ENCODE data around the gene ERBB4.

ERBB4 gene

DNA sequence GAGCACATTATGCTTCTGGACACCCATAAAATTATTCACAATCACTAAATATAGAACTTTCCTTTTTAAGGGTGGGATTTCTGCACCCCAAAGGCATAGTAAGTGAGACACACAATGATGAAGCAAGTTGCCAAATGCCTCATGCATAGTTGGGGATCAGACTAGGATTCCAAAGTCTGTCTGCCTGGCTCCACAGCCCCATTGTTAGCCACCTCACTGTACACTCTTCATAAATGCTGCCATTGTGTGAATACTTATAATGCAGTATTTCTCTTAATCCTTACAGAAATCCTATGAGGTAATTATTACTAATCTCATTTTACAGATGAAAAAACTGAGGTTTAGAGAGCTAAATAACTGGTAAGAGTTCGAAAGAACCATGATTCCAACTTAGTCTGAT is 738.6 kb downstream of the ERBB4 start:
- no peak overlapping the region for H3K4me3 ChIP-seq (replicated peaks in 1 of 2; ENCODE audit: low read depth in 2 of 2, low read length in 2 of 2)
- TF ChIP-seq, protein P1, sequence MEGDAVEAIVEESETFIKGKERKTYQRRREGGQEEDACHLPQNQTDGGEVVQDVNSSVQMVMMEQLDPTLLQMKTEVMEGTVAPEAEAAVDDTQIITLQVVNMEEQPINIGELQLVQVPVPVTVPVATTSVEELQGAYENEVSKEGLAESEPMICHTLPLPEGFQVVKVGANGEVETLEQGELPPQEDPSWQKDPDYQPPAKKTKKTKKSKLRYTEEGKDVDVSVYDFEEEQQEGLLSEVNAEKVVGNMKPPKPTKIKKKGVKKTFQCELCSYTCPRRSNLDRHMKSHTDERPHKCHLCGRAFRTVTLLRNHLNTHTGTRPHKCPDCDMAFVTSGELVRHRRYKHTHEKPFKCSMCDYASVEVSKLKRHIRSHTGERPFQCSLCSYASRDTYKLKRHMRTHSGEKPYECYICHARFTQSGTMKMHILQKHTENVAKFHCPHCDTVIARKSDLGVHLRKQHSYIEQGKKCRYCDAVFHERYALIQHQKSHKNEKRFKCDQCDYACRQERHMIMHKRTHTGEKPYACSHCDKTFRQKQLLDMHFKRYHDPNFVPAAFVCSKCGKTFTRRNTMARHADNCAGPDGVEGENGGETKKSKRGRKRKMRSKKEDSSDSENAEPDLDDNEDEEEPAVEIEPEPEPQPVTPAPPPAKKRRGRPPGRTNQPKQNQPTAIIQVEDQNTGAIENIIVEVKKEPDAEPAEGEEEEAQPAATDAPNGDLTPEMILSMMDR (IDR thresholded peaks at IDR 0.05; ENCODE audit: low read depth, low read length) = no peak
- no peak for DNase-seq (ENCODE audit: low read depth in 2 of 2)

DNA sequence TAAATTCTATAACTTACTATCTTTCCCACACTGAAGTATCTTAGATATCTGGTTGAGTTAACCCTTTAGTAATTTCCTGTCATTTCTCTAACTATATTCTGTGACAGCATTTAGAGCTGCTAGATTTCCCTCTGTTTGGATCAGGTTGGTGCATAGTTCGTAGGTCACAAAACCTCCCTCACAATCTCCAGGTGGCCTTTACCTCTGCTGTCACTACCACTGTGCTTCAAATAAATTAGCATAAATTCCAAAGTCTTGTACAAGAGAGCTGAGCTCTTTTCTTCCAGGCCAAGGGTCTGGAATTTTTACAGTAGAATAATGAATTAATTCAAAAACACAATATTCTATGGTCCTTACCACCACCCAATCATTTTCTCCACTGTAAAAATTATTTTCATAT is 739.7 kb downstream of the ERBB4 start:
- H3K4me3 ChIP-seq (replicated peaks in 1 of 2; ENCODE audit: low read depth in 2 of 2, low read length in 2 of 2) = no peak overlapping the region
- TF ChIP-seq, protein P1 (IDR thresholded peaks at IDR 0.05; ENCODE audit: low read depth, low read length) = no peak
- DNase-seq (ENCODE audit: low read depth in 2 of 2) = no peak

DNA sequence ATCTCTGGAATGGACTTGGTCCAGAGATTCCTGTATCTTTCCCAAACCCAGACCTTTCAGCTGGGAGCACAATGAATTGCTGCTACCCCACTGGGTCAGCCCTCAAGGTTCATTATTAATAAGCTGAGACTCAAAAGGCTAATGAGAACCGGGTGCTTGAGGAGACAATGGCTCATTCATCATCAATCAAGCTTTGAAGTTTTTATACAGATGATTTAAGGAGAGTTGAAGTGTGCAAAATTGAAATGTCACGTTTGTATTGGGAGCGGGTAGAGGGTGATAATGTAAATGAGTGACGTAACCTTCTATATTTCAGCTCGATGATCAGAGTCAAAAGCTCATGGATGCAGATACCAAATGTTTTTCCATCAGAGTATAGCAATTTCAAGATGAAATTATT is 744.9 kb downstream of the ERBB4 start:
- H3K4me3 ChIP-seq (replicated peaks in 1 of 2; ENCODE audit: low read depth in 2 of 2, low read length in 2 of 2) = no peak overlapping the region
- TF ChIP-seq, protein P1 (IDR thresholded peaks at IDR 0.05; ENCODE audit: low read depth, low read length) = no peak
- no peak for DNase-seq (ENCODE audit: low read depth in 2 of 2)

DNA sequence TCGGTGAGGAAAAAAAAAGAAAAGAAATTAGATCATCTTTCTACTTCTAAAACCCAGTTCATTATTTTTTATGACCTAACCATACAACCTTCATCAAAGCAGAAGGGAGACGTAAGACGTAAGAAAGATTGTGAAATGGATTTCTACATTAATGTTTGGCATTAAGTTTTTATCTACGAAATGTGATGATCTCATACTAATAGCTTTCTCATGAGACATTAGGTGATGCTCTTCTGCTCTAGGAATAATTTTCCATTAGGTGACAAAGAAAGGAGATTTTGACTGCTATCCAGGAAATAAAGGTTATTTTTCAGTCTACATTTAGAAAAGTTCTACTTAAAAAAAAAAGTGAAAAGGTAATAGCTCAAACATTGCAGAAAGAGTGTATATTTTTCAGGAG is 748.6 kb downstream of the ERBB4 start:
- DNase-seq (ENCODE audit: low read depth in 2 of 2) = no peak
- no peak overlapping the region for H3K4me3 ChIP-seq (replicated peaks in 1 of 2; ENCODE audit: low read depth in 2 of 2, low read length in 2 of 2)
- TF ChIP-seq, protein P1 (IDR thresholded peaks at IDR 0.05; ENCODE audit: low read depth, low read length) = no peak

DNA sequence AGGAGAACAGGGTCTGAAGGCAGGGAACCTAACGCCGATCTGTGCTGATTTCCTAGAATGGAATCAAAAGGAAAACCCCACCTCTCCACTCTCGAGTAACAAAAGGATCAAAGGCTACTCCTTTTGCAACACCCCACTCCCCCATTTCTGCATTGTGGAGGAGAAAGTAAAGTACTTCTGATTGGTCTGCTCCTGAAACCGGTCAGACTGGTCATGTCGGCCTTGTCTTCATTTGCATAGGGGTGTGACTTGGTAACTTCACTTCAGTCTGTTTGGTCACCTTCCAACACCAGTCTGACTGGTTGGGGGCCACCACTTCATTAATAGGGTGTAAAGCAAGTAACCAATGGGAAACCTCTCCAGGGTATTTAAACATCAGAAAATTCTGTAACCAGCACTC is 771.9 kb downstream of the ERBB4 start:
- no peak for DNase-seq (ENCODE audit: low read depth in 2 of 2)
- TF ChIP-seq, protein P1 (IDR thresholded peaks at IDR 0.05; ENCODE audit: low read depth, low read length) = no peak
- no peak overlapping the region for H3K4me3 ChIP-seq (replicated peaks in 1 of 2; ENCODE audit: low read depth in 2 of 2, low read length in 2 of 2)

DNA sequence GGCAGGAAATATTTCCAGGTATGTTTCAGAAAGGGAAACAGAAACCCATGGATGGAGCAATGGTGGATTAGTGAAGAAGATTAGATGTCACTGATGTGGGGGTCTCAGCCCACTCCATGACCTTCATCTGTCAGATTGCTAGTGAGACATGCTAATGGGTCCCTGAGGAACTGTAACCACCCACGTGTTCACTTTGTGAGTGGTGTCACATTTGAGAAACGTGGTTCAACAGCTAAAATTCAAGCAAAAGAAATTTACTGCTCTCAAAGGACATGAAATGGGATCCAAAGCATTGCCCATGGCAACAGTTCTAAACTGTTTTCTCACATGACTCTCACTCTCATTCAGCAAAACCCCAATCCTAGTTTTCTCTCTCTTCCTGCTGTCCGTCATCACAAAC is 776.1 kb downstream of the ERBB4 start:
- H3K4me3 ChIP-seq (replicated peaks in 1 of 2; ENCODE audit: low read depth in 2 of 2, low read length in 2 of 2) = no peak overlapping the region
- TF ChIP-seq, protein P1 (IDR thresholded peaks at IDR 0.05; ENCODE audit: low read depth, low read length) = no peak
- no peak for DNase-seq (ENCODE audit: low read depth in 2 of 2)

DNA sequence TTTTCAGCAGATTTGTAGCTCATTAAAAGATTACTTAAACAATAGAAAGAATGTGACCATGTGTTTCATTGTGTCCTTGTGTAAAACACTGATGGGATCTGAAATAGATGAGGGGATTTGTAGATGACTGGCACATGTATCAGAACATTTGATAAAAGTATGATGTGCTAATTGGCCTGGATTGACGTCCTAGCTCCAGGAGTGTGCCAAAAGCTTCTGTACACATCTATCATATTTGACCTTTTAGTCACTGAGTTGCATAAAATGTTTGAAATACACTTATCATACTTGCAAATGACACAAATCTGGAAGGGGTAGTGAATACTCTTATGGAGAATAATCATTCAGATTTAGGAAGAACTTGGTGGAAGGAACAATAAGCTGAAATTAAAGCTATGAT is 778.5 kb downstream of the ERBB4 start:
- TF ChIP-seq, protein P1 (IDR thresholded peaks at IDR 0.05; ENCODE audit: low read depth, low read length) = no peak
- no peak for DNase-seq (ENCODE audit: low read depth in 2 of 2)

More for the DNA sequence above, 778.5 kb downstream of the ERBB4 start:
- no peak overlapping the region for H3K4me3 ChIP-seq (replicated peaks in 1 of 2; ENCODE audit: low read depth in 2 of 2, low read length in 2 of 2)

All from cardiac fibroblast (primary cell).